ENCODE results near the gene SWI5. TPM values are rescaled to one million over a fixed set of nuclear protein-coding genes. Genes with fewer than 3 reads are reported as not detected.
"Not testable (repeated sequence)": the region's sequence is repeated elsewhere in the genome, so short reads cannot be mapped to it uniquely, and the experiment has no call there.

The SWI5 gene
- polyA plus RNA-seq: 10 to 100 TPM; 16.9 to 32.7 TPM

GRCh38 chr9:128276008-128276573, at the start of gene SWI5:
Gene SWI5 (plus strand): TSS chr9:128276276.
- Histone ChIP-seq H3K36me3 (ENCODE audit: control insufficient read depth in 2 of 2, insufficient read depth in 2 of 2, low read length in 1 of 2) (peaks cover 0 to 14% of the 10 kb centered on the region in 2 donors), H3K27me3 (ENCODE audit: control insufficient read depth in 1 of 2, insufficient read depth in 2 of 2, low read length in 2 of 2) (no peaks in the 10 kb centered on the region), H3K27ac (ENCODE audit: low read depth in 2 of 2, low read length in 1 of 2) (peak within 1 kb of the TSS; percentile 85 to 91), H3K9me3 (ENCODE audit: control insufficient read depth in 2 of 2, insufficient read depth in 1 of 2, low read depth in 1 of 2, low read length in 1 of 2) (no peaks in the 10 kb centered on the region), H3K4me1 (ENCODE audit: control insufficient read depth in 2 of 2, insufficient read depth in 2 of 2, low read length in 1 of 2) (peaks cover 3 to 12% of the 10 kb centered on the region in 2 donors), H3K4me3 (ENCODE audit: low read depth in 1 of 2, low read length in 2 of 2) (peak within 1 kb of the TSS; percentile 88 to 94)
- 0% methylated on average over 26 to 38 of the region's 38 CpGs for WGBS, 2 donors

GRCh38 chr9:128226412-128226801, 49.7 kb upstream of the SWI5 start:
- WGBS, 2 donors: 77 to 85% methylated on average over 5 of the region's 5 CpGs
- Histone ChIP-seq H3K4me1 (ENCODE audit: control insufficient read depth in 2 of 2, insufficient read depth in 2 of 2, low read length in 1 of 2) (no peaks in the 10 kb centered on the region), H3K27me3 (ENCODE audit: control insufficient read depth in 1 of 2, insufficient read depth in 2 of 2, low read length in 2 of 2) (no peaks in the 10 kb centered on the region), H3K9me3 (ENCODE audit: control insufficient read depth in 2 of 2, insufficient read depth in 1 of 2, low read depth in 1 of 2, low read length in 1 of 2) (no peaks in the 10 kb centered on the region), H3K4me3 (ENCODE audit: low read depth in 1 of 2, low read length in 2 of 2) (no peak overlapping the region), H3K36me3 (ENCODE audit: control insufficient read depth in 2 of 2, insufficient read depth in 2 of 2, low read length in 1 of 2) (no peaks in the 10 kb centered on the region), H3K27ac (ENCODE audit: low read depth in 2 of 2, low read length in 1 of 2) (no peak overlapping the region)

- 83 to 87% methylated on average over 6 to 7 of the region's 7 CpGs for WGBS, 2 donors
- not testable (repeated sequence) for H3K4me1 ChIP-seq (ENCODE audit: control insufficient read depth in 2 of 2, insufficient read depth in 2 of 2, low read length in 1 of 2); H3K27ac ChIP-seq (ENCODE audit: low read depth in 2 of 2, low read length in 1 of 2); H3K4me3 ChIP-seq (ENCODE audit: low read depth in 1 of 2, low read length in 2 of 2); H3K9me3 ChIP-seq (ENCODE audit: control insufficient read depth in 2 of 2, insufficient read depth in 1 of 2, low read depth in 1 of 2, low read length in 1 of 2); H3K36me3 ChIP-seq (ENCODE audit: control insufficient read depth in 2 of 2, insufficient read depth in 2 of 2, low read length in 1 of 2); H3K27me3 ChIP-seq (ENCODE audit: control insufficient read depth in 1 of 2, insufficient read depth in 2 of 2, low read length in 2 of 2)
These were observed 45.2 kb upstream of the SWI5 start for GRCh38 chr9:128230897-128231296.

- no peaks in the 10 kb centered on the region for H3K27me3 ChIP-seq (ENCODE audit: control insufficient read depth in 1 of 2, insufficient read depth in 2 of 2, low read length in 2 of 2)
- H3K4me1 ChIP-seq (ENCODE audit: control insufficient read depth in 2 of 2, insufficient read depth in 2 of 2, low read length in 1 of 2): no peaks in the 10 kb centered on the region
- WGBS, 2 donors: 65 to 72% methylated on average over 16 of the region's 16 CpGs
- no peaks in the 10 kb centered on the region for H3K9me3 ChIP-seq (ENCODE audit: control insufficient read depth in 2 of 2, insufficient read depth in 1 of 2, low read depth in 1 of 2, low read length in 1 of 2)
- no peak overlapping the region for H3K4me3 ChIP-seq (ENCODE audit: low read depth in 1 of 2, low read length in 2 of 2)
- no peak overlapping the region for H3K27ac ChIP-seq (ENCODE audit: low read depth in 2 of 2, low read length in 1 of 2)
- no peaks in the 10 kb centered on the region for H3K36me3 ChIP-seq (ENCODE audit: control insufficient read depth in 2 of 2, insufficient read depth in 2 of 2, low read length in 1 of 2)
These were observed 44.2 kb upstream of the SWI5 start for GRCh38 chr9:128231638-128232527.

- 79 to 82% methylated on average over 22 of the region's 22 CpGs for WGBS, 2 donors
- Histone ChIP-seq H3K27me3 (ENCODE audit: control insufficient read depth in 1 of 2, insufficient read depth in 2 of 2, low read length in 2 of 2) (no peaks in the 10 kb centered on the region), H3K36me3 (ENCODE audit: control insufficient read depth in 2 of 2, insufficient read depth in 2 of 2, low read length in 1 of 2) (no peaks in the 10 kb centered on the region), H3K4me1 (ENCODE audit: control insufficient read depth in 2 of 2, insufficient read depth in 2 of 2, low read length in 1 of 2) (no peaks in the 10 kb centered on the region), H3K9me3 (ENCODE audit: control insufficient read depth in 2 of 2, insufficient read depth in 1 of 2, low read depth in 1 of 2, low read length in 1 of 2) (no peaks in the 10 kb centered on the region), H3K27ac (ENCODE audit: low read depth in 2 of 2, low read length in 1 of 2) (no peak overlapping the region), H3K4me3 (ENCODE audit: low read depth in 1 of 2, low read length in 2 of 2) (no peak overlapping the region)
These were observed 43.3 kb upstream of the SWI5 start for GRCh38 chr9:128232528-128233428.

- no peak overlapping the region for H3K4me3 ChIP-seq (ENCODE audit: low read depth in 1 of 2, low read length in 2 of 2)
- no peaks in the 10 kb centered on the region for H3K4me1 ChIP-seq (ENCODE audit: control insufficient read depth in 2 of 2, insufficient read depth in 2 of 2, low read length in 1 of 2)
- no peaks in the 10 kb centered on the region for H3K36me3 ChIP-seq (ENCODE audit: control insufficient read depth in 2 of 2, insufficient read depth in 2 of 2, low read length in 1 of 2)
- no peak overlapping the region for H3K27ac ChIP-seq (ENCODE audit: low read depth in 2 of 2, low read length in 1 of 2)
- WGBS, 2 donors: 83 to 84% methylated on average over 28 of the region's 28 CpGs
- H3K27me3 ChIP-seq (ENCODE audit: control insufficient read depth in 1 of 2, insufficient read depth in 2 of 2, low read length in 2 of 2): no peaks in the 10 kb centered on the region
- no peaks in the 10 kb centered on the region for H3K9me3 ChIP-seq (ENCODE audit: control insufficient read depth in 2 of 2, insufficient read depth in 1 of 2, low read depth in 1 of 2, low read length in 1 of 2)
These were observed 42.2 kb upstream of the SWI5 start for GRCh38 chr9:128233817-128234406.

- Histone ChIP-seq H3K4me1 (ENCODE audit: control insufficient read depth in 2 of 2, insufficient read depth in 2 of 2, low read length in 1 of 2) (peaks cover 0 to 5% of the 10 kb centered on the region in 2 donors), H3K4me3 (ENCODE audit: low read depth in 1 of 2, low read length in 2 of 2) (no peak overlapping the region), H3K9me3 (ENCODE audit: control insufficient read depth in 2 of 2, insufficient read depth in 1 of 2, low read depth in 1 of 2, low read length in 1 of 2) (no peaks in the 10 kb centered on the region), H3K27me3 (ENCODE audit: control insufficient read depth in 1 of 2, insufficient read depth in 2 of 2, low read length in 2 of 2) (no peaks in the 10 kb centered on the region), H3K27ac (ENCODE audit: low read depth in 2 of 2, low read length in 1 of 2) (peak overlapping the region in 1 of 2 donors; percentile 22), H3K36me3 (ENCODE audit: control insufficient read depth in 2 of 2, insufficient read depth in 2 of 2, low read length in 1 of 2) (no peaks in the 10 kb centered on the region)
- 81 to 82% methylated on average over 4 of the region's 4 CpGs for WGBS, 2 donors
These were observed 34.0 kb upstream of the SWI5 start for GRCh38 chr9:128242124-128242523.

GRCh38 chr9:128242828-128243214, 33.3 kb upstream of the SWI5 start:
- Histone ChIP-seq H3K27me3 (ENCODE audit: control insufficient read depth in 1 of 2, insufficient read depth in 2 of 2, low read length in 2 of 2) (no peaks in the 10 kb centered on the region), H3K4me3 (ENCODE audit: low read depth in 1 of 2, low read length in 2 of 2) (no peak overlapping the region), H3K9me3 (ENCODE audit: control insufficient read depth in 2 of 2, insufficient read depth in 1 of 2, low read depth in 1 of 2, low read length in 1 of 2) (no peaks in the 10 kb centered on the region), H3K27ac (ENCODE audit: low read depth in 2 of 2, low read length in 1 of 2) (peak overlapping the region in 1 of 2 donors; percentile 11), H3K36me3 (ENCODE audit: control insufficient read depth in 2 of 2, insufficient read depth in 2 of 2, low read length in 1 of 2) (no peaks in the 10 kb centered on the region), H3K4me1 (ENCODE audit: control insufficient read depth in 2 of 2, insufficient read depth in 2 of 2, low read length in 1 of 2) (peaks cover 0 to 5% of the 10 kb centered on the region in 2 donors)
- 59 to 63% methylated on average over 7 of the region's 7 CpGs for WGBS, 2 donors
